Stimulated activated CD4-positive, alpha-beta T cell treated with anti-CD3 and anti-CD28 coated beads, TNF-alpha, amount 100 ng/mL, for 1 hour (primary cell): ENCODE measurements around the gene RGS10.

Experiments
- DNase-seq, 3 donors: peaks; one replicate each; pipeline ENCODE4 v3.0.0-alpha.2; 2020; ENCODE audit warnings: low read depth in 3 of 3, low spot score in 1 of 3

Gene RGS10

DNA sequence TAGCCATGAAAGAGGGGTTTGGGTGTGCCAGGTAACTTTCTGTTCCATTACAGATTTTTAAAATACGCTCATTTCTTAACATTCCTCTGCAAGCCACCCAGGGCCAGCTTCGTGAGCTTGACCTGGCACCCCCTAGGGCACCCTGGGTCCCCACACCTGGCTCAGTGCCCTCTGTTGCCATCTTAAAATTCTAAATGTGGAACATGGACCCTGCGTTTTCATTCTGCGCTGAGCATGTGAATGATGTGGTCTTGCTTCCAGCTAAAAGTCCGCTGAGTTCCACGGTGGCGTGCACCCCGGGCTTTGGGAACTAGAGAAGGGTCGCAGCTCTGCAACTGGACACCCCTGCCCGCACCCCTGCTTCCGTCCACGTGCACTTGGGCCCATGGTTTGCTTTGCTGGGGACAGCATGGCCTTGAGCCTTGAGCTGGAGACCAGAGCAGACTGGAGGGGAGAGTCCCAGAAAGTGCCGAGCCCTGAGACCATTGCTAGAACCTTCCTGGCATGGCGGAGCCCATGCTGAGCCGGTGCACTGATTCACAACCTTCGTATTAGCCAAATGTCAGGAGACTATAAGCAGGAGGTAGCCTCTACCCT, 91.1 kb downstream of the RGS10 start:
- DNase-seq: no peak

DNA sequence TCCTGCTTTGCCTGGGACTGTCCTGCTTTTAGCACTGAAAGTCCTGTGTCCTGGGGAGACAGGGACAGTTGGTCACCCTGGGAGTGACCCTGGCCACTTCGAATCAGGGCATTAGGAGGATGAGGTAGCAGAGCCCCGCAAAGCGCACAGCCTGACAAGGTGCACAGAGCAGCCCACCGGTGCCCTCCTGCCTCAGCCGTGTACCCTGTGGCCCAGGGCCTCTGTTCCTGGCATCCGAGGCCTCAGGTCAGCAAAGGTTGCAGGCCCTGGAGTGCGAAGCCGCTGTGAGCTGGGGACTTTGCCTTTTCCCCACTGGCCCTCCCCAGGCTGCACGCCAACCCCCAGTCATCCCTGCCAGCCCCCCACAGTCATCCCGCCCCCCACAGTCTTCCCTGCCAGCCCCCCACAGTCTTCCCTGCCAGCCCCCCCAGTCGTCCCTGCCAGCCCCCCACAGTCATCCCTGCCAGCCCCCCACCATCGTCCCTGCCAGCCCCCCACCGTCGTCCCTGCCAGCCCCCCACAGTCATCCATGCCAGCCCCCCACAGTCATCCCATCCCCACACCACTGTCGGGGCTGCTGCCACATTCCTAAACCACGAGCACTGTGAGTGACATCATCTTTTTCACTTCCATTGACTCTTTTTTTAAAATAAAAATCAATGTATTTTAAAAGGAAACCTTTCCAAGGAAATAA, 91.8 kb downstream of the RGS10 start:
- no peak for DNase-seq
